GM19397 (cell line): Measurements from ENCODE around the gene NSD2.
"Not testable (repeated sequence)": the region's sequence is repeated elsewhere in the genome, so short reads cannot be mapped to it uniquely, and the experiment has no call there.

ENCODE experiments used
- ATAC-seq: cut with Tn5 transposase; IDR thresholded peaks from one replicate; pipeline ENCODE4 v1.9.1; 2021; ENCODE audit warnings: mild to moderate bottlenecking, moderate library complexity; ENCODE audit not compliant: unreplicated experiment

The NSD2 gene

DNA sequence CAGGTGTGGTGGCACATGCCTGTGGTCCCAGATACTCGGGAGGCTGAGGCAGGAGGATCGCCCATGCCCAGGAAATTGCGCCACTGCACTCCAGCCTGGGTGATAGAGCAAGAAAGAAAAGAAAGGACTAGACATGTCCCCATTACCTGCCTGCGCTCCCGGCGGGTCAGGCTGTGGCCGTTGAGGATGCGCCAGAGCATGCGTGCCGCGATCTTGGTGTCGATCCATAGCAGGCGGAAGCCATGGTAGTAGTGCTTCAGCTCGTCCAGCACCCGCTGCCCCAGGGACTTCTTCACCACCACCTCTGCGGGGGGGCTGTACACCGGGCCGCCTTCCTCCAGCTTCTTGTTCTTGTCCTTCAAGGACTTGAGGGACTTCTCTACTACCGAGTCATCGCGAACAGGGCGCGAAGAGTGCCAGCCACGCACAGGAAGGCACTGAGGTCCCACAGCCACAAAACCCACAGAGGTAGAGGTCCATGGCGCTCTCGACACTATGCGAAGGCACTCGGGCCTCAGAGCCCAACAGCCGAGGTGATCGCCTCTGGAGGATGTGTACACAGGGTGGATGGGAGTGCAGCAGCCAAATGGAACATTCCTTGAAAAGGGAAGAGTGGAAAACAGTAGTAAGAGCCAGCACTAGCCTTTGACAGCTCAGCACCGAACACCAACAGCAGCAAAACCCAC, 29.8 kb upstream of the NSD2 start:
- no peak for ATAC-seq

DNA sequence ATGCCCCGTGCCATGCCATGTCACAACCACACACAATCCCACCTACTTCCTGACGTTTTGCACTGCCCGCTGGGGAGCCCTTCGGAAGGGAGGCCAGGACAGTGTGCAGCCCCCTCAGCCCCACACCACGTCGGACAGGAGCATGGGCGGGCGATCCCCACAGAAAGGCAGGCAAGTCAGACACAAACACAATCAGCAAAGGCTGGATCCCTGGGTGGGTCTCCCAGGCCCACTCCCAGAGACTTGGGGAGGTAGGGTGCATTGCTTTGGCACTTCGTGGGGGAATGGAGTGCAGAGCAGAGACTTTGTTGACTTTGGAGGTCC, 29.3 kb upstream of the NSD2 start:
- ATAC-seq = no peak

DNA sequence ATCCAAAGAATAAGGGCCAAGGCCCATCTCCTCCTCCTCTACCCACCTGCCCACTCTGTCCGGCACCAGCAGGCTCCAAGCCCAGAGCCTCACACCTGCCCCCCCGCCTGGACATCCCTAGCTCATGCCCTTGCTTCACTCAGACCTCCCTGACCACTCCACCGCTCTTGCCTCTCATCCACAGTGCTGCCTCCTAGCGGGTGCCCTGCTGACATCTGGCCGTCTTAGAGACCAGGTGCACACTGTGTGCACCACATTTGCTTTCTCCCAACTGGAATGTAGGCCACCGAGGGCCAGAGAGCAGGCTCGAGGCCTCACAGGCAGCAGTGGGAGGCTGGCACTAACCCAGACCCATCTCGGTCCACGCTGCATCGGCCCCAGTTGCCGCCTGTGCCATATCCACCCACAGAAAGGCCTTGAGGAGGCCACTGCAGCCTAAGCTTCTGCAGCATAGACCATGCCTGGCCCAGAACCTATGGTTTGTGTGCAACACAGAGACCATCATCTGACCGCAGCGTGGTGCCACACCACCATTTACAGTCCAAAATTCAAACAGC, 28.8 kb upstream of the NSD2 start:
- ATAC-seq = no peak

DNA sequence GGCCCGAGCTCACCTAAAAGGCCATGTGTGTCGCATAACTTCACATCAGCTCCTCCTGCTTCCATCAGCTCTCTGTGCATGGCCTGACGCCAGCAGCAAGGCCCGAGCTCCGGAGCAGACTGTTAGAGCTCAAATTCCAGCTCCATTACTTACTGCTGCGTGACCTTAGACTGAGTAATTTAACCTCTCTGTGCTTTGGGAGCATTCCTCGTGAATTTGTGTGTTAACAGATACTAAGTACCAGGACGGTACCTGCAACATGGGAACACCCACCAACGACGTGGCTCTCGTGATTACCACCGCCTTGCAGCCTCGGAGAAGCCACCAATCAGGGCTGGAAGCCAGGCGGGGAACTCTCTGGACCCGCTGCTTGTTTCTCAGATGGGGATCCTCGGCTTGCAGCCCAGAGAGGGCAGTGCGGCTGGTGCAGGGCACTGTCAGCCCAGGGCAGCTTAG, 28.2 kb upstream of the NSD2 start:
- no peak for ATAC-seq

DNA sequence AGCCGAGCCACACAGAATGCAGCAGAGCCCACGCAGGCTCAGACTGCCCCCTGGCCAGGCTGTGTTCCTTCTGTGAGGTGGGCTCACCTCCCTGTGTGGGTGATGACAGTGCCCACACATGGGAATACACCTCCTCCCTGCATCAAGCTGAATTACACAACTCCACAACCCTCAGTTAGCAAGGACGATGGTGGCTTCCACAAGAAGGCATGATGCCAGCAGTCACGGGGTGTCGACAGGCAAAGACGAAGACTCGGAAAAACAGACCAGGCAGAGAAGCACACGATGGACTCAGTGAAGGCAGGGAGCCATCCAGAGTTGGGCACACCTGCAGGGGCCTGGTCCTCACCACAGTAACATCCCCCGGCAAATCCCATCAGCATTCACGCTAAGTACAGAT, 27.3 kb upstream of the NSD2 start:
- no peak for ATAC-seq

DNA sequence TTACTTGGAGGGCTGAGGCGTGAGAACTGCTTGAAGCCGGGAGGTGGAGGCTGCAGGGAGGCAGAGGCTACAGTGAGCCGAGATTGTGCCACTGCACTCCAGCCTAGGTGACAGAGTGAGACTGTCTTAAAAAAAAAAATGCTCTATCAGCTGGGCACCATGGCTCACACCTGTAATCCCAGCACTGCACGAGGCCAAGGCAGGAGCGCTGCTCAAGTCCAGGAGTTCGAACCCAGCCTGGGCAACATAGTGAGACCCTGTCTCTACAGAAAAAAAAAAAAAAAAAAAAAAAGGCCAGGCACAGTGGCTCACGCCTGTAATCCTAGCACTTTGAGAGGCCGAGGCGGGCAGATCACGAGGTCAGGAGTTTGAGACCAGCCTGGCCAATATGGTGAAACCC, 26.6 kb upstream of the NSD2 start:
- not testable (repeated sequence) for ATAC-seq

DNA sequence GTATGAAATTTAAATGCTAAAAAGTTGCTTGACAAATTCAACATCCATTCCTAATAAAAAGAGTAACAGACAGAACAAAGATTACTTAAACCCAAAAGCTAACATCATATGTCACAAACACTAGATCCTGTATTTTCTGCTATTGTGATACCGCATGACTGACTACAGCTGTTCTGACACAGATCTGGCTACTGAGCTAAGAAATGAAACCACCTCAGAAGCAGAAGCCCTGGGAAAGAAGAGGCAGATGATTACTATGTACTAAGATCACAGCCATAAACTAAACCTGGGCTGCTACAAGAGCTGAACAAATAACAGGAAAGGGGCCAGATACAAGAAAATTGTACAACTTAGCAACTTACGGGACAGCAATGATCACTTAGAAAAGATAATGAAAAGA, 24.6 kb upstream of the NSD2 start:
- no peak for ATAC-seq

DNA sequence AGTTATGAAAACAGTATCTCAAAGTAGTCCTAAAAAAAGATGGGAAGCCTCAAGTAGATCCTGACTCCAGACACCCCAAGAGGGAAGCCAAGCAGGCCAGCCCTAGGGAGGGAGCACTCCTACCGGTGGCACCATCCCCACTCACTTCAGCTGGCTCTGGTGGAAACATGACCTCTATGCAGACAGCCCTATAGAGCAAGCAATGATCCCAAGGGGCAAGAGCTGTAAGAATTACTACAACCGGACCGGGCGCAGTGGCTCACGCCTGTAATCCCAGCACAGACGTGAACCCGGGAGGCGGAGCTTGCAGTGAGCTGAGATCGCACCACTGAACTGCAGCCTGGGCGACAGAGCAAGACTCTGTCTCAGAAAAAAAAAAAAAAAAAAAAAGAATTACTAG, 20.9 kb upstream of the NSD2 start:
- ATAC-seq = no peak

DNA sequence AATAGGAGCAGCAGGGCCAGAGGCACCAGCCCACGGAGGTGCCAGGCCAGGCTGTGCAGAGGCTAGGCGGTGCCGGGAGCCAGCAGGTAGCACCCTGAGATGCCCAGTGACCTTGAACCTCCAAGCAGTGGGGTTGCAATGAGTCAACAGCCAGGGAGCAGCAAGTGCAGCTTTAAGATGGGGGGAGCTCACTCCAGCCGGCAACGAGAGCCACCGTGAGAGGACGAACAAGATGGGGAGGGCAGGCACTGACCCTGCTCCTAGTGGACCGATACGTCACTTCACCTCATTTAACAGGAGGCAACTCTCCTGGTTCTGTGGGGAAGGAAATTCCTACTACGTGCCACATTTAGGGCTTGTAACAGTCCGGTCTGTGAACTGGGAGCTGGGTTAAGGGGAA, 20.0 kb upstream of the NSD2 start:
- ATAC-seq = no peak

DNA sequence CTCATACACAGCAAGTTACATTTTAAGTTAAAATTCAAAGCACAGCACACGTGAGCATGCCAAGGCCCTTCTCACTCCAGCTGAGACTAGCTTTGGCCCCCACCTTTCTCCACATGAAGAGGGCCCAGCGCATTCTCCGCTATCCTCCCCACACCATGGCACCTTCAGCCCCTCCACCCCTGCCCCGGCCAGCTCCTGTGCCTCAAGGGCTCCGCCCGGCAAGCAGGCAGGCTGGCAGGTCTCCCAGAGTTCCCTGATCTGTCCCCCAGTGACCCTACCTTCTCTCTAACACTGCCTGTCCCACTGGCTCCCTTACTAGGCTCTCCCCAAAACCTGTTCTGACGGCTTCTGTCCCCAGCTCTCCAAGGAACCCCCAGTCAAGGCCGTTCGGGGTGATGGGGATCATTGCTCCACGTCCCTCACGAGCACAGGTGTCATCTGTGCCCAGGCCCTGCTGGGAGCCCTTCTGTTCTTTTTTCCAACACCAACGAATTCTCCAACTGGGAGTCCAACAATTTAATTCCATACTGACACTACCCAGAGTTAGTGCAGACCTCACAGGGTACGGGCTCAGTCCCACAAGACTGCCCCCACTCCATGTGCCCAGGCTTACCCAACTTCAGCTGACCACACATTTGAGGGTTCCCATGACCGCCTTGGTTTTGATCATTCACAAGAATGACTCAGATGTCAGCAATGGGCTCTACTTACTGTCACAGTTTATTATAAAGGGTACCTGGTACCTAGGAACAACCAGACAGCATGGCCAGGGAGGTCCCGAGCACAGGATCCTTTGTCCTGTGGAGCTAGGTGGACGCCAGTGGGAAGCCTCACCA, 19.4 kb upstream of the NSD2 start:
- ATAC-seq = no peak

DNA sequence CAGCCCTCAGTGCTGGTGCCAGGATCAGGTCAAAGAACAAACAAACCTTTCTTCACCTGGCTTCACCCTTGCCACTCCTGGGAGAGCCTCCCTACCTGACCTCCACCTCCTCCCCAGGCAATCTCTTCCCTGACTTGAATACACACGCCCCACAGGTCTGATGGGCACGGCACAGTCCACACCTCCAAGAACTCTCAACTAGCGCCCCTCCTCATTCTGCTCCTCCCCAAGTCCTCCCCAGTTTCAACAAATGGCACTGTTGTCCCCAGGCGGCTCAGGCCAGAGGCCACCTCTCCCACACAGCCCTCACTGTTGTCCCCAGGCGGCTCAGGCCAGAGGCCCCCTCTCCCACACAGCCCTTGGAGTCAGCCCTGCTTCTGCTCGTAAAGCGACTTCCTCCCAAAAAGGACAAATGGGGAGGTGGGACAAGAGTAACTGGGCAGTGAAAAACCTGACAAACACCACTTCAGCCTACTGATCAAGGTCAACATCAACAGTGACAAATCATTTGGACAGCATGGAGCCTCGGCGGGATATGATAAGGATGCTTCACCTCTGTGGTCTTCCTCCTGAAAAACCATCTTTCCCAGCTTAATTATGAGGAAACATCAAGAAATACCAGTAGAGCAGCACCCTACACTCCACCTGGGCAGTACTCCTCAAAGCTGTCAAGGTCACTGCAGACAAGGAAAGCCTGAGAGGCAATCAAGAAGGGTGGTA, 18.1 kb upstream of the NSD2 start:
- ATAC-seq = no peak

DNA sequence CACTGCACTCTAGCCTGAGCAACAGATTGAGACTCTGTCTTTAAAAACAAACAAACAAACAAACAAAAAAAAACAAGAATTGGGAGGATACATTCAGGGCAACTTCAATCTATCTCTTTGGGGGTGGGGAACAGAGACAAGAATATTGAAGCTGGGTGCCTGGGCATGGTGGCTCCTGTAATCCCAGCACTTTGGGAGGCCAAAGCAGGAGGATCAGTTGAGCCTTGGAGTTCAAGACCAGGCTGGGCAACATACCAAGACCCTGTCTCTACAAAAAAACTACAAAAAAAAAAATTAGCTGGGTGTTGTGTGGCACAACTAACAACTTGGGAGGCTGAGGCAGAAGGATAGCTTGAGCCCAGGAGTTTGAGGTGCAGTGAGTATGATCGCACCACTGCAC, 16.4 kb upstream of the NSD2 start:
- ATAC-seq = no peak

DNA sequence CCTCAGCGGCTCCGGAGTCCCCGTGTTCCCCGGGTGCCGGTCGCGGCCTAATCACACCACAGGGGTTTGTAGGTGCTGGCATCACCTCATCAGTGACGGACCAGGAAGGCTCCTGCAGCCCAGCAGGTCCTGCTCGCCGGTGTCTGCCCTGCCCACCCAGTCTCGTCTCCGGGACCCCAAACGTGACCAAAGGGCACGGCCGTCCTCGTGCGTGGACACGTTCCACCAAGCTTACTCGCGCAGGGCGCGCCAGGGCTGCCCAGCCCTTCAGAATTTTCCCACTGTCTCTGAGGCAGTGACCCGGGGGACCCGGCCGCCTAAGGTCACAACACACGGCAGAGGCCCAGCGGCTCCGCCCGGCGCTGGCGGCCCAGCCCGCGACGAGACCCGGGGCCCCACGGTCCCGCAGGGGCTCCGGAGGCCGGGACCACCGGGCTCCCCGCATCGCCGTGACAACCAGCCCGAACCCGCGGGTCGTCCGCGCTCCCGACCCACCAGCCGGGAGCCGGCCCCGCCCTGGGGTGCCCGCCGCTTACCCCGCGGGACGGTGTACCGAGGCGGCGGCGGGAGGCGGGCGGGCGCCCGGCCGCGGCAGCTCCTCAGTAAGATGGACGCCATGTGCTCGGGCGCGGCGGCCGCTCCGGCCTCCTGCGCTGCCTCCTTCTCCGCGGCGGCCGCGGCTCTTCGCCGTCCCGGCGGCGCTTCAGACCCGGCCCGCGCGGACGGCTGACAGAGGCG, 15.7 kb upstream of the NSD2 start:
- peak; percentile 36 for ATAC-seq

DNA sequence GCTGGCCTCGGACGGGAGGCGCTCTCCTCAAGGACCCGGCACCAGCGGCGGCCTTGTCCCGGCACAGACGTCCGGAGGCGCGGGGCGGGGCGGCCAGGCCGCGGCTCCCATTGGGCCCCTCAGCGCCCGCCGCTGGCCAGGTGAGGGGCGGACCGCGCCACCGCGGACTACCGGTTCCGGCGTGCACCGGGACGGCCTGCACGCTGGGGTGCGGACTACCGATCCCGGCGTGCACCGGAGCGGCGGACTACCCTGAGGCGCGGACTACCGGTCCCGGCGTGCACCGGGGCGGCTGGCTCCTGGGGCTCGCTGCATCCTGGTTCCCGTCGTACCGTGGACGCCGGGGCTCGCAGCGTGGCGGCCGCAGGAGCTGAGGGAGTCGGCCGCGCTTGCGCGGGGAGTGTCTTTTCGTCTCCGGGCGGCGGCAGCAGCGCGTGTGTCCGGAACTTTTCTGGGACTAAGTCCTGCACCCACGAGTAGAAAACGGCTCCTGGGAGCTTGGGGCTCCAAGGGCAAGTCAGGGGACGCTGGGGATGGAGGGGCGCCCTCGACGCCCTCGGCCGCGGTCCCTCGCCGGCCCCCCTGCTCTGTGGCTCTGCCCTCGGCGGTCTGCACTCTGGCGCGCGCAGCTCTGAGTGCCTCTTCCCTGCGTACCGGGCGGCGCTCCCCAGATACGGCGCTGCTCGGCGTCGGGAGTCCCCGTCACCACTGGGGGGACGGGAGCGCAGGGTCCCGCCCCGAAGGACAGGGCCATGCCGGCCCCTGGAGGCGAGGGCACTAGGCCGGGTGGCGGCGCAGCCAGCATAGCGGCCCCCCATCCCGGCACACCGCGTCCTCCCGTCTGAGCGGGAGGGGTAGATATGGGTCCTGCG, 14.9 kb upstream of the NSD2 start, which contains the start of gene LETM1:
TSS of gene LETM1 (minus strand) at position 86 of the 872 bp plus-strand sequence. CDS start 206 bp downstream, outside the sequence.
- ATAC-seq = peak; percentile 89

DNA sequence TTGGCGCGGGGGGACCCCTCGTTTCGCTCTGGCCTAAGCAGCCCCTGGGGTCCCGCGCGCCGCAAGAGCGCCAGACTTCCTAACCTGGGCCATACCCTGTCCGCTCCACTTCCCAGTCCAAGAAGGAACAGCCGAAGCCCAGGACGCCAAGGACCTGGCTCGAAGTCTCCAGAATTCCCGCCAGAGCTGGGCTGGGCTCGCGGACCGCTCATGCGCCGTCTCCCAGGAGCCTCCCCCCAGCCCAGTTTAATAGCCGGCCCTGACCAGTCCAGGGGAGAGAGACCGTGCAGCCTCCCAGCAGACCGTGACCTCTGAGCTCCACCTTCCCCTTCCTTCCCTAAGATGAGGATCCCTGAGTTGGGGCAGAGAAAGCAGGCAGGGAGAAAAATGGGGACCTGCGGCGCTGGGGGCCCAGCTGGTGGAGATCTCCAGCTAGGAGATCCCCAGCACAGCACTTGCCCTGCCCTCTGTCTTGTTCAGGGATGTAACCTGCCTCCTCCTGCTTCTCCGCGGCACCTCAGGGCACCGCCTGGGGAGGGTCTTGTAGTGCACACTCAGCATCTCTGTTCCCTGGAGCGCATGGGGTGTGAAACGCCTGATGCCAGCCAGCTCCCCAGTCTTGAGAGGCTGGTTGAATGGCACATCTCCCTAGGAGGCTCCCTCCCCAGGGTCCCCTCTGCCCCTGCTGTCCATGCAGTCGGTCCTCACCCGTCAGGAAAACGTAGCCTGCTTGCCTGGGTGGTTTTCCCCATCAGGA, 14.1 kb upstream of the NSD2 start:
- no peak for ATAC-seq

DNA sequence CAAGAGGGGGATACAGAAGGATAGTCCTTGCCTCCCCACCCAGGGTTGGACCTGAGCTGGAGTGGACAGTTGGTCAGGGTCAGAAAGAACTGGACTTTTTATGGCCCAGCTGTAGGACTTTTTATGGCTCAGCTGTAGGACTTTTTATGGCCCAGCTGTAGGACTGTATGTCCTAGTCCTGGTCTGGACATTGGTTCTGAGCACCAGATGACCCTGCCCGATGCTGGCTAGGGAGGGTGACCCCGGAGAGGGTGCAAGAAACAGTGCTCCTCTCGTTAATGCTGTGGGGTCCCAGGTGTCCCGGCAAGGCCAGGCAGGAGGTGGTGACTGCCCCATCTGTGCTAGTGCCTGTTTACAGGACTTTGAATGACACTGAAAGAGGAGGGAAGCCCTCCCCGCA, 13.3 kb upstream of the NSD2 start:
- no peak for ATAC-seq

DNA sequence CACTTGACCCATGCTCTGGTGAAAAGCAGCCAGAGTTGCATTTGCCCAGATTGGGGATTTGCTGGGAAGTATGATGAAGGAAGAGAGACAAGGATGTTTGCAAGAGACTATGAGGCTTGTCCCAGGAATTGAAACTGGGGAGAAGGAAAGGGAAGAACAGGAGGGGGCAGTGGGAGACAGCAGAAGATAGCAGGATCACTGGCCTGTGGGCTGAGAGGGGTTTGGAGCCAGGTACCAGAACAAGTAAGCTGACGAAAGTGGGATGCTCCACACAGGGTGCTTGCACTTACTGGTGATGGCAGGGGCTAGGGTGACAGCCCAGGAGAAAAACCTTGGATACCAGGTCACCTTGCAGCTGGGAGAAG, 11.8 kb upstream of the NSD2 start:
- no peak for ATAC-seq

DNA sequence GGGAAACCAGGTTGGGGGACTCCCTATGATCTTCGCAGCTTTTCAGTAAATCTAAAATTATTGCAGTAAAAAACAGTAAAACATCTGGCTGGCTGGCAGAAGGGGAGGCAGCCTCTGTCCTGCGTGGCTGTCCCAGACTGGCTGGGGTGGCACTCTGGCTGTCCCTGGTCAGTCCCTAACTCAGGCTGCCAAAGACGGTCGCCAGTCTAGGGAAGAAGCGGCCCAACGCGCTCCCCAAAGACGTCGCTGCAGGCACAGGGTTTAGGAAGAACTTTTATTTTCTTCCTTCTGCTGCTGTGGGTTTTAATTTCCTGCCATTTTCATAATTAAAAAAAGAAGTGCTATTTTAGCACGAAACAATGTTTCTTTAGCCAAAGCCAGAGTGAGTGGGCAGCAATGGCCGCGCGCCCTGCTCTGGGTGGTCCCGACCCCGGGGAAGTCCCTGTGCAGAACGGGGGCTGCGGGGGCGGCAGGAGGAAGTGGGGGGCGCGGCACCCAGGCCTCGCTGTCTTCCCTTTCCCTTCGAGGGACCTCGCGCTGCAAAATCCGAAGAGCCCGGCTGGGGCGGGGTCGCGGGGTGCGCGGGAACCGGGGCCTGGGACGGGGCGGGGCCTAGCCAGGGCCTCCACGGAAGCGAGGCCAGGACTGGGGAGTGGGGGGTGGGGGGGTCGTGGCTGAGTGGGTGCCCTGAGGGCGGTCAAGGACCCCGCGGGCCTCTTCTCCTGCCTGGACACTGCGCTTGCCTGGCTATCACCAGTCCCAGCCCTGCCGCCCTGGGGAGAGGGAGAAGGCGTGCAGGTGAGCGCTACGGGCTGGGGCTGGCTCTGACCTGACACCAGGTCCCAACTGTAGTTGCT, 8.9 kb upstream of the NSD2 start:
- no peak for ATAC-seq
